GM19372 (cell line): ENCODE measurements around the gene IL17RE.
"Not testable (repeated sequence)": the region's sequence is repeated elsewhere in the genome, so short reads cannot be mapped to it uniquely, and the experiment has no call there.

Source experiments
- ATAC-seq: cut with Tn5 transposase; IDR thresholded peaks from one replicate; pipeline ENCODE4 v1.9.1; 2021; ENCODE audit warnings: mild to moderate bottlenecking, low read depth, moderate library complexity; ENCODE audit not compliant: unreplicated experiment

IL17RE gene

GRCh38 chr3:9879830-9880549, 22.7 kb upstream of the IL17RE start, which contains the start of gene CIDEC:
CIDEC (minus strand) TSS chr3:9880253; CDS start chr3:9878486, 1,767 bp downstream.
- ATAC-seq, result no peak

- ATAC-seq, result no peak
Measured at GRCh38 chr3:9881441-9881840, 21.2 kb upstream of the IL17RE start.

- no peak for ATAC-seq
Measured at GRCh38 chr3:9883706-9884554, 18.7 kb upstream of the IL17RE start.

- ATAC-seq, result no peak
Measured at GRCh38 chr3:9884555-9885165, 18.0 kb upstream of the IL17RE start.

GRCh38 chr3:9886328-9886727, 16.3 kb upstream of the IL17RE start:
- no peak for ATAC-seq

- no peak for ATAC-seq
Measured at GRCh38 chr3:9887480-9887879, 15.2 kb upstream of the IL17RE start.

GRCh38 chr3:9888540-9888939, 14.1 kb upstream of the IL17RE start:
- ATAC-seq, result no peak

GRCh38 chr3:9889405-9889804, 13.2 kb upstream of the IL17RE start:
- ATAC-seq, result no peak

GRCh38 chr3:9890249-9891071, 12.2 kb upstream of the IL17RE start, which contains the start of gene JAGN1:
JAGN1 (plus strand) TSS chr3:9890610; CDS start chr3:9890723, 113 bp downstream.
- ATAC-seq, result peak; percentile 84

GRCh38 chr3:9891072-9891622, 11.5 kb upstream of the IL17RE start:
- no peak for ATAC-seq

- no peak for ATAC-seq
Measured at GRCh38 chr3:9893739-9894138, 8.9 kb upstream of the IL17RE start.

- ATAC-seq, result not testable (repeated sequence)
Measured at GRCh38 chr3:9895715-9896114, 6.9 kb upstream of the IL17RE start.

- not testable (repeated sequence) for ATAC-seq
Measured at GRCh38 chr3:9896755-9897407, 5.8 kb upstream of the IL17RE start.

- ATAC-seq, result peak; percentile 66
Measured at GRCh38 chr3:9897408-9898372, 5.0 kb upstream of the IL17RE start.

- ATAC-seq, result no peak
Measured at GRCh38 chr3:9898467-9899241, 4.0 kb upstream of the IL17RE start.

GRCh38 chr3:9899289-9899791, 3.3 kb upstream of the IL17RE start:
- no peak for ATAC-seq

- not testable (repeated sequence) for ATAC-seq
Measured at GRCh38 chr3:9900965-9901415, 1.7 kb upstream of the IL17RE start.
